Prostate gland (tissue), 2 donors: ENCODE measurements around the gene TLE1.

Experiments used
- CTCF ChIP-seq, 4 experiments: fragments of 200-600 bp in 2 of 4; fragments of 450-650 bp in 2 of 4; sonication (generic) in 2 of 4; IDR thresholded peaks; 1 replicate in 3 of 4; 2 replicates in 1 of 4; pipeline ENCODE4 v1.5.1; 2016 to 2019; ENCODE audit warnings: antibody characterized with exemption in 4 of 4, mild to moderate bottlenecking in 2 of 4, moderate library complexity in 2 of 4
- POLR2A ChIP-seq: fragments of 450-650 bp; IDR thresholded peaks from one replicate; pipeline ENCODE4 v1.6.1; 2016; ENCODE audit warnings: antibody characterized with exemption, mild to moderate bottlenecking
- POLR2AphosphoS5 ChIP-seq: sonication (generic); formaldehyde crosslinking; IDR thresholded peaks from one replicate; pipeline ENCODE4 v1.6.1; 2017; ENCODE audit warnings: antibody characterized with exemption

GRCh38 chr9:81627481-81627880 lies 61.9 kb downstream of the TLE1 start:
- TF ChIP-seq CTCF (IDR thresholded peaks at IDR 0.05): no peak
- TF ChIP-seq POLR2AphosphoS5: no peak
- TF ChIP-seq POLR2A: no peak
